H1 (cell line): Measurements from ENCODE around the gene C2CD5. TPM values are rescaled to one million over a fixed set of nuclear protein-coding genes. Genes with fewer than 3 reads are reported as not detected.

Experiments
- CTCF ChIA-PET: fragments of 300-600 bp; sonication (Branson Sonifier 250); formaldehyde crosslinking; loops from one replicate; lab custom pipeline; 2021; ENCODE audit not compliant: partially characterized antibody; lab: Charles Lee
- POLR2A ChIA-PET: fragments of 300-600 bp; sonication (Branson Sonifier 250); formaldehyde crosslinking; loops from one replicate; lab custom pipeline; 2021; ENCODE audit warnings: inconsistent platforms; ENCODE audit not compliant: partially characterized antibody; lab: Charles Lee
- DNase-seq, 2 experiments: peaks; one replicate each; pipeline versions ENCODE4 v3.0.0 to v3.0.0-alpha.2; 2010 to 2022; ENCODE audit warnings: low spot score in 2 of 2, low read depth in 1 of 2, mixed read lengths in 1 of 2
- FAIRE-seq: peaks from 2 replicates; lab custom pipeline; 2011; peaks lifted over from hg19 to GRCh38; lab: Jason Lieb, UNC
- H2AFZ ChIP-seq: 2 replicates; pipeline ENCODE4 v1.8.1; 2012; ENCODE audit warnings: low read length, inconsistent platforms
- H2AK5ac ChIP-seq: 2 replicates; pipeline ENCODE4 v1.6.1; 2013; ENCODE audit warnings: low read depth, low read length
- H2BK120ac ChIP-seq: replicated peaks from 2 replicates; pipeline ENCODE3; 2013; ENCODE audit warnings: low read depth, low read length, inconsistent platforms
- H2BK12ac ChIP-seq: 2 replicates; pipeline ENCODE4 v1.6.1; 2013; ENCODE audit warnings: low read depth, low read length
- H2BK15ac ChIP-seq: 2 replicates; pipeline ENCODE4 v1.6.1; 2013; ENCODE audit warnings: low read length
- H2BK20ac ChIP-seq: 2 replicates; pipeline ENCODE4 v1.6.1; 2013; ENCODE audit warnings: low read length
- H2BK5ac ChIP-seq: 2 replicates; pipeline ENCODE4 v1.6.1; 2013; ENCODE audit warnings: low read depth, low read length
- H3K14ac ChIP-seq: 2 replicates; pipeline ENCODE4 v1.6.1; 2013; ENCODE audit warnings: inconsistent platforms; ENCODE audit not compliant: insufficient read length
- H3K18ac ChIP-seq: 2 replicates; pipeline ENCODE4 v1.6.1; 2013; ENCODE audit warnings: low read length; ENCODE audit errors: extremely low read depth
- H3K23ac ChIP-seq: 2 replicates; pipeline ENCODE4 v1.6.1; 2013; ENCODE audit warnings: inconsistent platforms; ENCODE audit not compliant: insufficient read length
- H3K23me2 ChIP-seq: 2 replicates; pipeline ENCODE4 v1.6.1; 2013; ENCODE audit warnings: low read depth, low read length
- H3K27ac ChIP-seq: 2 replicates; pipeline ENCODE4 v1.6.1; 2011; ENCODE audit warnings: low read depth, low read length, inconsistent platforms
- H3K27me3 ChIP-seq, 4 experiments: replicated peaks in 1 of 4; 1 replicate in 1 of 4; 2 replicates in 3 of 4; pipeline versions ENCODE4 v1.6.1 to v1.8.1; 2011 to 2013; ENCODE audit warnings: low read length in 3 of 4, mild to moderate bottlenecking in 3 of 4, inconsistent platforms in 2 of 4, mixed read lengths in 2 of 4, moderate library complexity in 1 of 4; ENCODE audit not compliant: control insufficient read depth in 3 of 4, insufficient read depth in 3 of 4; ENCODE audit errors: extremely low read depth in 1 of 4
- H3K36me3 ChIP-seq, 4 experiments: 2 replicates each; pipeline versions ENCODE4 v1.6.1 to v1.8.1; 2011 to 2013; ENCODE audit warnings: mild to moderate bottlenecking in 4 of 4, low read length in 3 of 4, moderate library complexity in 2 of 4, control low read depth in 1 of 4, inconsistent platforms in 1 of 4; ENCODE audit not compliant: insufficient read depth in 4 of 4, control insufficient read depth in 2 of 4
- H3K4ac ChIP-seq: replicated peaks from 2 replicates; pipeline ENCODE3; 2013; ENCODE audit warnings: low read length, low read depth, mixed read lengths, inconsistent platforms; ENCODE audit not compliant: insufficient read length
- H3K4me1 ChIP-seq, 4 experiments: replicated peaks in 1 of 4; 1 replicate in 1 of 4; 2 replicates in 3 of 4; pipeline versions ENCODE4 v1.6.1 to v1.8.1; 2011 to 2013; ENCODE audit warnings: low read length in 3 of 4, inconsistent platforms in 2 of 4, mixed read lengths in 1 of 4; ENCODE audit not compliant: insufficient read depth in 4 of 4, control insufficient read depth in 3 of 4
- H3K4me2 ChIP-seq, 2 experiments: 2 replicates each; pipeline versions ENCODE4 v1.6.1 to v1.8.1; 2011 to 2013; ENCODE audit warnings: low read depth in 2 of 2, low read length in 2 of 2, control low read depth in 1 of 2, inconsistent platforms in 1 of 2, mild to moderate bottlenecking in 1 of 2; ENCODE audit not compliant: insufficient read depth in 1 of 2
- H3K4me3 ChIP-seq, 4 experiments: fragments of 200-600, 300-600 bp in 1 of 4; sonication (generic), shearing (Covaris generic), sonication (Bioruptor Twin) in 1 of 4; 2 replicates each; pipeline versions ENCODE4 v1.5.1 to v1.8.1; 2011 to 2016; ENCODE audit warnings: low read length in 4 of 4, low read depth in 3 of 4, control low read depth in 2 of 4, inconsistent platforms in 2 of 4, mild to moderate bottlenecking in 2 of 4, mixed read lengths in 1 of 4, moderate library complexity in 1 of 4; ENCODE audit not compliant: insufficient read depth in 2 of 4; ENCODE audit errors: extremely low read depth in 1 of 4
- H3K56ac ChIP-seq: replicated peaks from 2 replicates; pipeline ENCODE3; 2013; ENCODE audit warnings: low read depth, mild to moderate bottlenecking, mixed read lengths, low read length, inconsistent platforms; ENCODE audit not compliant: insufficient read length
- H3K79me1 ChIP-seq: 2 replicates; pipeline ENCODE4 v1.6.1; 2013; ENCODE audit warnings: low read depth, low read length, control low read depth
- H3K79me2 ChIP-seq, 2 experiments: 2 replicates each; pipeline versions ENCODE4 v1.6.1 to v1.8.1; 2012 to 2013; ENCODE audit warnings: low read length in 2 of 2, mild to moderate bottlenecking in 2 of 2, inconsistent platforms in 1 of 2; ENCODE audit not compliant: insufficient read depth in 2 of 2, control insufficient read depth in 1 of 2
- H3K9ac ChIP-seq, 4 experiments: replicated peaks in 1 of 4; 1 replicate in 1 of 4; 2 replicates in 3 of 4; pipeline versions ENCODE4 v1.6.1 to v1.8.1; 2011 to 2013; ENCODE audit warnings: low read depth in 3 of 4, low read length in 3 of 4, control low read depth in 2 of 4, mild to moderate bottlenecking in 2 of 4, moderate library complexity in 2 of 4, inconsistent platforms in 1 of 4; ENCODE audit errors: extremely low read depth in 1 of 4
- H3K9me3 ChIP-seq, 2 experiments: 2 replicates each; pipeline versions ENCODE4 v1.6.1 to v1.8.1; 2012 to 2013; ENCODE audit warnings: mild to moderate bottlenecking in 2 of 2, moderate library complexity in 2 of 2, control low read depth in 1 of 2, inconsistent platforms in 1 of 2, low read depth in 1 of 2, low read length in 1 of 2, mixed read lengths in 1 of 2; ENCODE audit not compliant: insufficient read depth in 2 of 2
- H4K20me1 ChIP-seq, 2 experiments: replicated peaks in 1 of 2; 2 replicates each; pipeline versions ENCODE3 to v1.8.1; 2011 to 2013; ENCODE audit warnings: inconsistent platforms in 2 of 2, low read length in 2 of 2, mild to moderate bottlenecking in 1 of 2; ENCODE audit not compliant: insufficient read depth in 2 of 2, control insufficient read depth in 1 of 2
- H4K5ac ChIP-seq: 2 replicates; pipeline ENCODE4 v1.6.1; 2013; ENCODE audit warnings: low read length, low read depth, mixed read lengths, inconsistent platforms; ENCODE audit not compliant: insufficient read length
- H4K8ac ChIP-seq: 2 replicates; pipeline ENCODE4 v1.8.0; 2013; ENCODE audit warnings: mild to moderate bottlenecking, moderate library complexity, low read length, inconsistent platforms; ENCODE audit not compliant: insufficient read depth; ENCODE audit errors: extremely low read depth
- H4K91ac ChIP-seq: replicated peaks from 2 replicates; pipeline ENCODE3; 2013; ENCODE audit warnings: low read length, mixed read lengths, inconsistent platforms; ENCODE audit not compliant: insufficient read length
- ATF2 ChIP-seq: IDR thresholded peaks from 2 replicates; pipeline ENCODE4 v1.6.1; 2012; ENCODE audit warnings: low read length, inconsistent platforms
- E2F6 ChIP-seq: IDR thresholded peaks from 2 replicates; pipeline ENCODE4 v1.6.1; 2012; ENCODE audit warnings: inconsistent platforms
- FOSL1 ChIP-seq: IDR thresholded peaks from 2 replicates; pipeline ENCODE4 v1.6.1; 2011; ENCODE audit warnings: mild to moderate bottlenecking, low read depth, low read length, moderate library complexity; ENCODE audit not compliant: insufficient read depth
- GABPA ChIP-seq: IDR thresholded peaks from 2 replicates; pipeline ENCODE4 v1.6.1; 2011; ENCODE audit warnings: mild to moderate bottlenecking, low read length, moderate library complexity, borderline replicate concordance; ENCODE audit not compliant: insufficient read depth
- JUN ChIP-seq: IDR thresholded peaks from 2 replicates; pipeline ENCODE4 v1.6.1; 2011; ENCODE audit warnings: low read depth, mild to moderate bottlenecking, improper control_type of control experiment, low read length
- MAX ChIP-seq: IDR thresholded peaks from 2 replicates; pipeline ENCODE4 v1.6.1; 2012; ENCODE audit warnings: inconsistent platforms
- NRF1 ChIP-seq: IDR thresholded peaks from 2 replicates; pipeline ENCODE4 v1.6.1; 2011; ENCODE audit warnings: mild to moderate bottlenecking, low read depth, low read length, improper control_type of control experiment
- RFX5 ChIP-seq: IDR thresholded peaks from 2 replicates; pipeline ENCODE4 v1.6.1; 2011; ENCODE audit warnings: low read depth, low read length, improper control_type of control experiment, borderline replicate concordance
- SRF ChIP-seq: IDR thresholded peaks from 2 replicates; pipeline ENCODE4 v1.6.1; 2011; ENCODE audit warnings: mild to moderate bottlenecking, low read depth, low read length, moderate library complexity
- YY1 ChIP-seq: IDR thresholded peaks from 2 replicates; pipeline ENCODE4 v1.6.1; 2011; ENCODE audit warnings: low read depth, mild to moderate bottlenecking, low read length
- ZNF274 ChIP-seq: IDR thresholded peaks from 2 replicates; pipeline ENCODE4 v1.7.0; 2012; ENCODE audit warnings: low read length, borderline replicate concordance; ENCODE audit errors: extremely low read depth
- WGBS, 2 experiments: shearing (Covaris generic) in 1 of 2; methylation state at CpG; one replicate each; pipeline versions ENCODE4 v1.1.6 to v1.1.7; 2013 to 2015; ENCODE audit warnings: low lambda C conversion rate in 2 of 2, mixed read lengths in 2 of 2, inconsistent platforms in 1 of 2, low coverage in 1 of 2, missing lambda C conversion rate in 1 of 2; ENCODE audit not compliant: insufficient replicate concordance in 2 of 2, insufficient coverage in 1 of 2, insufficient read length in 1 of 2; ENCODE audit errors: extremely low coverage in 1 of 2, missing lambda C conversion rate in 1 of 2; 5-methylcytosine and 5-hydroxymethylcytosine counted together
- polyA plus RNA-seq, 7 experiments: library from polyadenylated mRNA; depleted of rRNA in 3 of 7; stranded (reverse) in 5 of 7; unstranded in 2 of 7; fragments of >200 nt in 5 of 7; fragments of 200-250 nt in 2 of 7; gene quantifications; 1 replicate in 5 of 7; 2 replicates in 1 of 7; 4 replicates in 1 of 7; pipeline versions ENCODE4 v1.2.1 to v1.2.3, GENCODE V29; 2011 to 2013; ENCODE audit warnings: missing spikeins in 2 of 7, mixed read lengths in 2 of 7
- total RNA-seq: library from RNA; stranded (reverse); fragmentation: NEBNext Ultra II Directional; extraction: Animal tissue kit (Norgen Biotek cat#: 25700); gene quantifications from 2 replicates; pipeline ENCODE4 v1.2.1, GENCODE V29; 2021

The C2CD5 gene
- total and polyA plus RNA-seq, 2 of the 8 experiments (the other 6 are each of a cell fraction or from before 2014, with no cell fraction given), result 21.9 to 45.9 TPM

GRCh38 chr12:22576065-22576464, 31.7 kb upstream of the C2CD5 start:
- H3K27me3 ChIP-seq, result no peaks in the 10 kb centered on the region
- no peaks in the 10 kb centered on the region for H3K23me2 ChIP-seq
- H3K4me1 ChIP-seq, result no peaks in the 10 kb centered on the region
- FAIRE-seq (no peak), DNase-seq (no peak)
- H3K9ac ChIP-seq, result no peak overlapping the region
- H3K79me1 ChIP-seq, result no peaks in the 10 kb centered on the region
- no peaks in the 10 kb centered on the region for H3K79me2 ChIP-seq
- H4K8ac ChIP-seq, result no peak overlapping the region
- no peak overlapping the region for H2AK5ac ChIP-seq
- no peak overlapping the region for H3K4ac ChIP-seq
- H3K4me2 ChIP-seq, result no peak overlapping the region
- H3K4me3 ChIP-seq, result no peak overlapping the region
- H3K18ac ChIP-seq, result no peak overlapping the region
- H2BK20ac ChIP-seq, result no peak overlapping the region
- H3K56ac ChIP-seq, result no peak overlapping the region
- H2BK12ac ChIP-seq, result no peak overlapping the region
- ChIA-PET CTCF (no interaction called here), POLR2A (interaction anchor here (0.9 to 1.4 kb wide), 2 partner anchors 32 to 40 kb away, joined by 3 read pairs; partner anchors contain the start of gene C2CD5)
- H3K36me3 ChIP-seq, result no peaks in the 10 kb centered on the region
- no peak overlapping the region for H3K27ac ChIP-seq
- no peak overlapping the region for H3K23ac ChIP-seq
- no peaks in the 10 kb centered on the region for H3K9me3 ChIP-seq
- no peak overlapping the region for H4K91ac ChIP-seq
- no peak for TF ChIP-seq FOSL1
- no peak for TF ChIP-seq ATF2
- no peak for TF ChIP-seq SRF
- no peak for TF ChIP-seq NRF1
- no peak for TF ChIP-seq GABPA
- no peak for TF ChIP-seq MAX
- no peak for TF ChIP-seq RFX5
- no peak for TF ChIP-seq YY1
- no peak for TF ChIP-seq ZNF274
- TF ChIP-seq E2F6, result no peak
- no peak for TF ChIP-seq JUN
- H2AFZ ChIP-seq, result no peak overlapping the region
- no peak overlapping the region for H2BK120ac ChIP-seq
- 94% methylated on average over 1 of the region's 1 CpG; no CpG with 5 or more reads in 1 of the 2 experiments for WGBS, 2 experiments
- no peak overlapping the region for H2BK15ac ChIP-seq
- no peak overlapping the region for H2BK5ac ChIP-seq
- H4K5ac ChIP-seq, result no peak overlapping the region
- no peak overlapping the region for H3K14ac ChIP-seq
- no peaks in the 10 kb centered on the region for H4K20me1 ChIP-seq
